Smooth muscle cell (in vitro differentiated cells): Measurements from ENCODE around the gene FAM72B. TPM values are rescaled to one million over a fixed set of nuclear protein-coding genes. Genes with fewer than 3 reads are reported as not detected.
"Not testable (repeated sequence)": the region's sequence is repeated elsewhere in the genome, so short reads cannot be mapped to it uniquely, and the experiment has no call there.

Experiments used
- DNase-seq: peaks from one replicate; lab custom pipeline; 2025; ENCODE audit not compliant: unreplicated experiment; lab: John Stamatoyannopoulos, UW
- H2AFZ ChIP-seq: fragments of 200-600 bp; sonication (generic); 2 replicates; pipeline ENCODE4 v1.6.0; 2016; ENCODE audit warnings: antibody characterized with exemption, low read depth, mild to moderate bottlenecking
- H3F3A ChIP-seq: fragments of 200-600 bp; sonication (generic); 2 replicates; pipeline ENCODE4 v1.6.0; 2017; ENCODE audit warnings: antibody characterized with exemption, low read depth
- H3K27ac ChIP-seq: fragments of 200-600 bp; sonication (generic); 2 replicates; pipeline ENCODE4 v1.5.1; 2016; ENCODE audit warnings: low read depth, mild to moderate bottlenecking
- H3K27me3 ChIP-seq: fragments of 200-600 bp; sonication (generic); 2 replicates; pipeline ENCODE4 v1.6.1; 2016; ENCODE audit warnings: low read depth, mild to moderate bottlenecking
- H3K36me3 ChIP-seq: fragments of 200-600 bp; sonication (generic); 2 replicates; pipeline ENCODE4 v1.5.1; 2016; ENCODE audit warnings: low read depth
- H3K4me1 ChIP-seq: fragments of 200-600 bp; sonication (generic); 2 replicates; pipeline ENCODE4 v1.5.1; 2016; ENCODE audit warnings: low read depth
- H3K4me2 ChIP-seq: fragments of 200-600 bp; sonication (generic); 2 replicates; pipeline ENCODE4 v1.6.0; 2016; ENCODE audit warnings: mild to moderate bottlenecking
- H3K4me3 ChIP-seq: fragments of 200-600 bp; sonication (generic); 2 replicates; pipeline ENCODE4 v1.5.1; 2016; ENCODE audit warnings: mild to moderate bottlenecking
- H3K79me2 ChIP-seq: fragments of 200-600 bp; sonication (generic); 2 replicates; pipeline ENCODE4 v1.6.0; 2016; ENCODE audit warnings: low read depth, mild to moderate bottlenecking
- H3K9ac ChIP-seq: fragments of 200-600 bp; sonication (generic); 2 replicates; pipeline ENCODE4 v1.6.0; 2016; ENCODE audit warnings: low read depth
- H3K9me3 ChIP-seq: fragments of 200-600 bp; sonication (generic); replicated peaks from 2 replicates; pipeline ENCODE4 v1.5.1; 2016; ENCODE audit warnings: low read depth
- H4K20me1 ChIP-seq: fragments of 200-600 bp; sonication (generic); 2 replicates; pipeline ENCODE4 v1.6.0; 2016; ENCODE audit warnings: low read depth
- CTCF ChIP-seq: fragments of 200-600 bp; sonication (generic); IDR thresholded peaks from 2 replicates; pipeline ENCODE4 v1.5.1; 2017; ENCODE audit warnings: borderline replicate concordance, mild to moderate bottlenecking, antibody characterized with exemption; ENCODE audit not compliant: insufficient read depth, poor library complexity, severe bottlenecking
- WGBS: methylation state at CpG from one replicate; pipeline ENCODE4 v1.1.7; 2016; ENCODE audit warnings: low lambda C conversion rate; 5-methylcytosine and 5-hydroxymethylcytosine counted together
- polyA plus RNA-seq: library from polyadenylated mRNA; unstranded; fragments of >200 nt; fragmentation: Nextera tagmentation; extraction: Ambion mirVana; gene quantifications from 2 replicates; pipeline ENCODE4 v1.2.1, GENCODE V29; 2016
- total RNA-seq: library from RNA; depleted of rRNA; stranded (reverse); fragments of >200 nt; gene quantifications from 2 replicates; pipeline ENCODE4 v1.2.3, GENCODE V29; 2014

The FAM72B gene
- total and polyA plus RNA-seq, 2 experiments from 2014 or later, result 1.6 to 1.7 TPM

DNA sequence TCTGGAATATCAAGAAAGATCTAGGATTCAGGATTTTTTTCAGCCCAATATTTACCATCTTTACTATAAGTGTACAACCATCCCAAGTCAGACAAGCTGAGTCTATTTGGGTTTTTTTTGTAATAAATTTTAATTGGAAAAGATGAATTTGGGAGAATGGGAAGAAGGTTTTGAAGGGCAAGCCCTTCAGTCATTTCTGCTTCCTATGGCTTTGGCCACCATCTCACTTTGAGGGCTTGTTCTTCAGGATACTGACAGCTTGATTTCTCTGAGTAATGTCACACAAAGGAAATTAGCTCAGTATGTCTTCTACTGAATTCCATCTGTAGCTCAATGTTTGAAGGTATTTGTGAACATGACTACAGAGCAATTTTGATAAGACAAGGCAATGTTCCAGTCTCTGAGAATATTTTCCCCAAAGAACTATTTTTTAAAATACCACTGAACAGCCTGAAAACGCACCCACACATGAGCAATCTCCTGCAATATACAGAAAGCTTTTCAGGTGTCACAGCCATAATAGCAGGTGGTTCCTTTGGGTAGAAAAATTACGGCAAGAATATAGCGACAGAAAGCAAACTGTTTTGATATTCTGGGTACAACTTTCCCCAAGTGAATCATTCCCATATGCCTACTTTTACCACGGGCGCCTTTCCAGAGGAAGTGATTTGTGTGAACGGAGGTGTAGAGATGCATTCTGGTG is 22.8 kb downstream of the FAM72B start:
- H3K27ac ChIP-seq, H3K4me1 ChIP-seq: not testable (repeated sequence)

DNA sequence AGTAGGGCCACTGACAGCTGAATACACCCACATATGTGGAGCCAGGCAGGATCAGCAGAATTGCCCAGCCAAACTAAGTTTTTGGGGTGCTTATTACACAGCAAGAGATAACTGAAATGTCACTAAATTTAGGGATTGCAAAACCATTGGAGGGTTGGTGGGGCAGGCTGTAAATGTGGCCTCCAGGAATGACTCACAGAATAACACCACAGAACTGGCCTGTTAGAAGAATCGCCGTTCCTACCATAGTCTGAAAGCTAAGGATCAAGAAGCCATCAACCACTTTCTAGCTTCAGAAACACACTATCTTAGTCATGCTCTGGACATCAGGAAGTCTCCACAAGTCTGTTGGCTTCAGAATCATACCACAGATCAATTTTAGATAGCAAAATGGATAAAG is 24.0 kb downstream of the FAM72B start:
- H2AFZ ChIP-seq, H3K27me3 ChIP-seq, H3K4me3 ChIP-seq, H3K36me3 ChIP-seq, H3K9ac ChIP-seq, H3K79me2 ChIP-seq, DNase-seq, H3F3A ChIP-seq, H3K4me1 ChIP-seq, H4K20me1 ChIP-seq, H3K9me3 ChIP-seq, H3K4me2 ChIP-seq: not testable (repeated sequence)
- peak overlapping the region; percentile 80 for H3K27ac ChIP-seq
- 14% methylated on average over 2 of the region's 2 CpGs for WGBS

More for the DNA sequence above, 22.8 kb downstream of the FAM72B start:
- not testable (repeated sequence) for H3K4me3 ChIP-seq, H2AFZ ChIP-seq, H3K36me3 ChIP-seq, H3K4me2 ChIP-seq, H3K9ac ChIP-seq, H3K27me3 ChIP-seq, H4K20me1 ChIP-seq, H3K9me3 ChIP-seq, DNase-seq, H3F3A ChIP-seq, H3K79me2 ChIP-seq
- 90% methylated on average over 5 of the region's 6 CpGs for WGBS

- not testable (repeated sequence) for H3K79me2 ChIP-seq, H3K9me3 ChIP-seq, H3K9ac ChIP-seq, H2AFZ ChIP-seq, H3K27me3 ChIP-seq, H3K4me3 ChIP-seq, H3K36me3 ChIP-seq, H3K4me1 ChIP-seq, H3F3A ChIP-seq, H4K20me1 ChIP-seq, H3K27ac ChIP-seq, DNase-seq, H3K4me2 ChIP-seq
- no CpG with 5 or more reads among the region's 2 CpGs for WGBS
Observed at GRCh38 chr1:121157609-121158008, 26.5 kb downstream of the FAM72B start.

GRCh38 chr1:121156958-121157603 is 27.1 kb downstream of the FAM72B start:
- H3K4me2 ChIP-seq, H3K27me3 ChIP-seq: not testable (repeated sequence)
- whole genome bisulfite sequencing, result no CpG with 5 or more reads among the region's 4 CpGs

GRCh38 chr1:121155671-121156358 is 28.3 kb downstream of the FAM72B start:
- not testable (repeated sequence) for H4K20me1 ChIP-seq, DNase-seq, H3K36me3 ChIP-seq, H3K4me3 ChIP-seq, H3K27ac ChIP-seq, H3K27me3 ChIP-seq, H3K9me3 ChIP-seq, H2AFZ ChIP-seq, H3K4me2 ChIP-seq, H3K9ac ChIP-seq, H3K4me1 ChIP-seq, H3K79me2 ChIP-seq, H3F3A ChIP-seq
- TF ChIP-seq CTCF, result peak; percentile 25
- 59% methylated on average over 6 of the region's 6 CpGs for WGBS

More at GRCh38 chr1:121156958-121157603, 27.1 kb downstream of the FAM72B start:
- H3K36me3 ChIP-seq, H3K4me1 ChIP-seq, H3K4me3 ChIP-seq, H3F3A ChIP-seq, H4K20me1 ChIP-seq, H3K27ac ChIP-seq, DNase-seq, H2AFZ ChIP-seq, H3K9ac ChIP-seq, H3K79me2 ChIP-seq, H3K9me3 ChIP-seq: not testable (repeated sequence)

DNA sequence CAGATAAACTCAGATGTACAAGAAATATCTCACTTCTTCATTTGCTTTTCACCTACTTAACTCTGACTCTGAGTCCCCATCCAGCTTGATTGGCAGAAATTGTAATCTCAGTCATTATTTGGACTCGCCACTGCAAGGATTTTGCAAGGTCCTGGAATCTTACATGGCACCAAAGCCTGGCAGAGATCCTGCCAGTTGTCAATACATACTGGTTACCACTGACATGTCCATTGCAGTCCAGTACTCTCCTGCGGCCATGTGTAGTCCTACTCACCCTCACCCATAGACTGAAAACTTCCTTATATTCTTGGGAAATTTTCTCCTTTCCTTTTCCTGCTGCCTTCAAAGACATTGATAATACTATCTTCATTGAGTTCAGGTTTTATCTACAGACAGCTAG is 29.3 kb downstream of the FAM72B start:
- not testable (repeated sequence) for H3K4me3 ChIP-seq, H3K9me3 ChIP-seq, H3K9ac ChIP-seq, H2AFZ ChIP-seq, H3K27ac ChIP-seq, H3K27me3 ChIP-seq, H3K4me1 ChIP-seq, H3K4me2 ChIP-seq, H3F3A ChIP-seq, H3K79me2 ChIP-seq, H3K36me3 ChIP-seq, H4K20me1 ChIP-seq, DNase-seq
- WGBS, result 92% methylated on average over 2 of the region's 2 CpGs

- H3F3A ChIP-seq, H3K9ac ChIP-seq, H3K4me3 ChIP-seq, H4K20me1 ChIP-seq, H3K27me3 ChIP-seq, H3K27ac ChIP-seq, H3K9me3 ChIP-seq, H3K79me2 ChIP-seq, DNase-seq, H3K4me1 ChIP-seq, H2AFZ ChIP-seq, H3K36me3 ChIP-seq, H3K4me2 ChIP-seq: not testable (repeated sequence)
Observed at GRCh38 chr1:121152788-121153187, 31.4 kb downstream of the FAM72B start.
